Lung (tissue), 12 donors: ENCODE data around the gene MPP1. TPM values are rescaled to one million over a fixed set of nuclear protein-coding genes. Genes with fewer than 3 reads are reported as not detected.

ENCODE experiments used
- ATAC-seq: fragments of 200-7000 bp; cut with Tn5 transposase; one replicate; pipeline ENCODE4 v1.9.1; 2020; ENCODE audit warnings: moderate number of reproducible peaks; ENCODE audit not compliant: insufficient read depth, low FRiP score
- DNase-seq, 3 donors: peaks; one replicate each; pipeline ENCODE4 v3.0.0-alpha.2; 2013 to 2017
- H3K27ac ChIP-seq, 2 donors: one replicate each; pipeline ENCODE4 v1.5.1; 2013; ENCODE audit warnings: mild to moderate bottlenecking in 2 of 2, moderate library complexity in 2 of 2, control low read depth in 1 of 2, inconsistent platforms in 1 of 2, low read depth in 1 of 2, low read length in 1 of 2
- H3K27me3 ChIP-seq, 3 donors: one replicate each; pipeline ENCODE4 v1.5.1; 2013; ENCODE audit warnings: low read length in 2 of 3; ENCODE audit not compliant: control insufficient read depth in 3 of 3, insufficient read depth in 3 of 3
- H3K36me3 ChIP-seq, 4 donors: one replicate each; pipeline ENCODE4 v1.5.1; 2013; ENCODE audit warnings: low read length in 4 of 4, mild to moderate bottlenecking in 1 of 4, moderate library complexity in 1 of 4; ENCODE audit not compliant: control insufficient read depth in 4 of 4, insufficient read depth in 4 of 4
- H3K4me1 ChIP-seq, 5 donors: one replicate each; pipeline ENCODE4 v1.5.1; 2013; ENCODE audit warnings: low read length in 5 of 5, mild to moderate bottlenecking in 2 of 5, moderate library complexity in 1 of 5; ENCODE audit not compliant: control insufficient read depth in 5 of 5, insufficient read depth in 5 of 5
- H3K4me3 ChIP-seq: one replicate; pipeline ENCODE4 v1.5.1; 2013; ENCODE audit warnings: mild to moderate bottlenecking, control low read depth, moderate library complexity
- H3K9ac ChIP-seq, 2 donors: one replicate each; pipeline ENCODE4 v1.5.1; 2013; ENCODE audit warnings: low read length in 2 of 2, control low read depth in 1 of 2; ENCODE audit not compliant: insufficient read depth in 1 of 2
- H3K9me3 ChIP-seq, 4 donors: one replicate each; pipeline ENCODE4 v1.5.1; 2013; ENCODE audit warnings: low read length in 3 of 4, mild to moderate bottlenecking in 1 of 4, moderate library complexity in 1 of 4; ENCODE audit not compliant: control insufficient read depth in 4 of 4, insufficient read depth in 3 of 4
- CTCF ChIP-seq: IDR thresholded peaks from 2 replicates; pipeline ENCODE4 v1.5.1; 2012; ENCODE audit warnings: mild to moderate bottlenecking; ENCODE audit errors: control extremely low read depth, extremely low read depth
- WGBS, 2 donors: extraction: QIAGEN DNeasy Blood & Tissue Kit; methylation state at CpG; one replicate each; pipeline ENCODE4 v1.1.7; 2013; 5-methylcytosine and 5-hydroxymethylcytosine counted together
- polyA plus RNA-seq, 2 donors: library from polyadenylated mRNA; stranded (reverse); fragments of 200-250 nt; gene quantifications; one replicate each; pipeline ENCODE4 v1.2.1, GENCODE V29; 2013
- total RNA-seq, 2 donors: library from RNA; depleted of rRNA in 1 of 2; stranded (reverse); fragments of >200 nt in 1 of 2; gene quantifications; one replicate each; pipeline ENCODE4 v1.2.1, GENCODE V29; 2014 to 2021
- donor health status: control.
- donor health status: control.
- donor health status: Bipolar disorder and iron deficiency.
- donor health status: healthy.
- donor health status: DM: yes; HTN: yes; CAD: no.

MPP1 gene
- total and polyA plus RNA-seq, 4 donors: 18.6 to 132 (median 56.4) TPM

GRCh38 chrX:154737136-154737535 lies 68.1 kb downstream of the MPP1 start:
- Histone ChIP-seq H3K36me3 (no peaks in the 10 kb centered on the region), H3K9ac (no peak overlapping the region), H3K27ac (peak overlapping the region; percentile 64 to 80), H3K4me3 (no peak overlapping the region), H3K4me1 (peaks cover 15 to 47% (median 24%) of the 10 kb centered on the region in 5 donors), H3K9me3 (peaks cover 0 to 3% (median 0%) of the 10 kb centered on the region in 4 donors), H3K27me3 (no peaks in the 10 kb centered on the region)
- DNase-seq: no peak
- ATAC-seq: no peak
- 74 to 79% methylated on average over 5 of the region's 5 CpGs for WGBS, 2 donors
- no peak for TF ChIP-seq CTCF

- DNase-seq: peak; percentile 55 to 62 (median 61)
- WGBS, 2 donors: 47 to 77% methylated on average over 7 of the region's 7 CpGs
Measured at GRCh38 chrX:154735695-154736393, 69.4 kb downstream of the MPP1 start.

GRCh38 chrX:154734061-154734781 lies 71.1 kb downstream of the MPP1 start:
- ATAC-seq: peak; percentile 63
- Histone ChIP-seq H3K9ac (peak overlapping the region in 1 of 2 donors; percentile 2), H3K36me3 (no peaks in the 10 kb centered on the region), H3K4me3 (no peak overlapping the region), H3K4me1 (peaks cover 25 to 76% (median 40%) of the 10 kb centered on the region in 5 donors), H3K27me3 (no peaks in the 10 kb centered on the region), H3K27ac (peak overlapping the region; percentile 91 to 97), H3K9me3 (no peaks in the 10 kb centered on the region)
- TF ChIP-seq CTCF: no peak
- 2 to 29% methylated on average over 8 of the region's 8 CpGs for WGBS, 2 donors
- peak; percentile 67 to 87 (median 74) for DNase-seq

More at GRCh38 chrX:154735695-154736393, 69.4 kb downstream of the MPP1 start:
- Histone ChIP-seq H3K9ac (no peak overlapping the region), H3K4me1 (peaks cover 16 to 60% (median 35%) of the 10 kb centered on the region in 5 donors), H3K36me3 (no peaks in the 10 kb centered on the region), H3K27ac (peak overlapping the region; percentile 66 to 80), H3K9me3 (peaks cover 0 to 2% (median 0%) of the 10 kb centered on the region in 4 donors), H3K4me3 (no peak overlapping the region), H3K27me3 (no peaks in the 10 kb centered on the region)
- no peak for TF ChIP-seq CTCF
- no peak for ATAC-seq
